HG03060 (cell line): ENCODE data around the gene SLC26A1.
"Not testable (repeated sequence)": the region's sequence is repeated elsewhere in the genome, so short reads cannot be mapped to it uniquely, and the experiment has no call there.

Experiments used
- ATAC-seq: cut with Tn5 transposase; IDR thresholded peaks from one replicate; pipeline ENCODE4 v1.9.1; 2021; ENCODE audit warnings: low read depth, moderate number of reproducible peaks; ENCODE audit not compliant: unreplicated experiment

Gene SLC26A1

DNA sequence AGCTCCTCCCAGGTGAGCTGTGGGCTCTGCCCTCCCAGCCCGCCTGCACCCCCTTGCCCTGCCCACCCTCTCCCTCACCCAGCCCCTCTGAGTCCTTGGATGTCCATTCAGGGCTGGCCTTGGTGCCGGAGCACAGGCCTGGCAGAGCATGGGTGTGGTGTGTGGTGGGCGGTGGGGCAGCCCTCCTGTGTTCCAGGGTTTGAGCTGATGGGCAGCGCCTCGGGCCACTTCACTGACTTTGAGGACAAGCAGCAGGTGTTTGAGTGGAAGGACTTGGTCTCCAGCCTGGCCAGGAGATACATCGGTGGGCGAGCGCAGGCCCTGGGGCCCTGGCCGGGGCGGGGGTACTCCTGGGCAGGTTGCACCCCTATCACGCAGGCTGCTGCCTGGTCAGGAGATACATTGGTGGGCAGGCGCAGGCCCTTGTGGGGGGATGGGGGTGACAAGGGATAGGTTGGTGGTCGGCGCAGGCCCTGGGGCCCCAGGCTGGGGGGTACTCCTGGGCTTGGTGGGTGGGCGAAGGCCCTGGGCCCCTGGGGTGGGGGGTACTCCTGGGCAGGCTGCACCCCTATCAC lies 7.6 kb upstream of the SLC26A1 start:
- ATAC-seq, result no peak

DNA sequence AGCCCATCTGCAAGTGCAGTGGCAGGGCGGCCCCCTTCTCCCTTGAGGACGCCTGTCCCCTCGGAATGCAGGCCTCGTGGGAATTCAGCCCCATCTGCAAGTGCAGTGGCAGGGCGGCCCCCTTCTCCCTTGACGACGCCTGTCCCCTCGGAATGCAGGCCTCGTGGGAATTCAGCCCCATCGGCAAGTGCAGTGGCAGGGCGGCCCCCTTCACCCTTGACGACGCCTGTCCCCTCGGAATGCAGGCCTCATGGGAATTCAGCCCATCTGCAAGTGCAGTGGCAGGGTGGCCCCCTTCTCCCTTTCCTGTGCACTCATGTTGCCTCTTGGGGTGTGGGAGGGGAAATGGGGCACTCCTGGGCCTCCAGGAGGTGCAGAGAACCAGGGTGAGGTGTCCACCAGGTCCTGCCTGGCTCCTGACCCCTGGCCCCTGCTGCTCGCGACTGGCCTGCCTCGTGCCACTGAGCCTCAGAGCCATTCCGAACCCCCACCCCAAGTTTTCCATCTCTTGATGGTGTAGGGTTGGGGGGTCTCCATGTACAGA lies 6.8 kb upstream of the SLC26A1 start:
- ATAC-seq, result no peak

DNA sequence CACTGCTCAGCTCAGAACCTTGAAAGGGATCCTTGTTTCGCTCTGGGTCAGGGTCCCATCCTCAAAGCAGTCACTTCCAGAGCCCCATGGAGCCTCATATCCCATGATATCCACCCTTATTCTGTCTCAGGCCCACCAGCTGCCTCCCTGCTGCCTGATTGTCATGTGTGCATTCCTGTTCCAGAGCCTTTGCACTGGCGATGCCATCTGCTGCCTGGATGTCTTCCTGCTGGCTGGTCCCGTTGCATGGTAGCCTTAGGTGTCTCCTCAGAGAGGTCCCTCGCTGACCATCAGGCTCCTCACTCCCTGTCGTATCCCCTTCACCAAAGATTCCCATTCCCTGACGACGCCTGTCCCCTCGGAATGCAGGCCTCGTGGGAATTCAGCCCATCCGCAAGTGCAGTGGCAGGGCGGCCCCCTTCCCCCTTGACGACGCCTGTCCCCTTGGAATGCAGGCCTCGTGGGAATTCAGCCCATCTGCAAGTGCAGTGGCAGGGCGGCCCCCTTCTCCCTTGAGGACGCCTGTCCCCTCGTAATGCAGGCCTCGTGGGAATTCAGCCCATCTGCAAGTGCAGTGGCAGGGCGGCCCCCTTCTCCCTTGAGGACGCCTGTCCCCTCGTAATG lies 6.1 kb upstream of the SLC26A1 start:
- not testable (repeated sequence) for ATAC-seq

DNA sequence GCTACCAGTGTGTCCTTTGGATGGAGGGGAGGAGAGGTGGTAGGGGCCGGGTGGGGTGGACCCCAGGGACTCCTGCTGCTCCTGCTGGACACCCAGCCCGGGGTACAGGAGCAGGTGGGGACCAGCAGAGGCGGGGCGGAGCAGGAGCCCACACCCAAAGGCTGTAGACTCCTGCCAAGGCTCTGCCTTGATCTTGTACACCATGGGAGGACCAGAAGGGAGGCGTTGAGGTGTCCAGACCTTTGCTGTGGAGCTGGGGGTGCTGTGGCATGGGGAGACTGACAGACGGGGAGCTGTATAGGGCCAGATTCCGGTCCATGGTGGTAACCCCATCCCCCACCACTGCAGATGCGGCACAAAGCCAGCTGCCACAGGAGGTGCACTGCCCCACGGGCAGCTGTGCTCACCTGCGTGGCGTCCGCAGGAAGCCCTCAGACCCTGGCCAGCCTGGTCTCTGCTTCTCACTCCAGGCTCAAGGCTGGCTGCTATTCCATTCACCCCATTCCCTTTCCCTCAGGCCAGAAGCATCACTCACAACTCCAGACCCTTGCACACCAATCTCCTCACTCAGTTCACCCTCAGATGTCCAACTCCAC lies 5.0 kb upstream of the SLC26A1 start:
- no peak for ATAC-seq

DNA sequence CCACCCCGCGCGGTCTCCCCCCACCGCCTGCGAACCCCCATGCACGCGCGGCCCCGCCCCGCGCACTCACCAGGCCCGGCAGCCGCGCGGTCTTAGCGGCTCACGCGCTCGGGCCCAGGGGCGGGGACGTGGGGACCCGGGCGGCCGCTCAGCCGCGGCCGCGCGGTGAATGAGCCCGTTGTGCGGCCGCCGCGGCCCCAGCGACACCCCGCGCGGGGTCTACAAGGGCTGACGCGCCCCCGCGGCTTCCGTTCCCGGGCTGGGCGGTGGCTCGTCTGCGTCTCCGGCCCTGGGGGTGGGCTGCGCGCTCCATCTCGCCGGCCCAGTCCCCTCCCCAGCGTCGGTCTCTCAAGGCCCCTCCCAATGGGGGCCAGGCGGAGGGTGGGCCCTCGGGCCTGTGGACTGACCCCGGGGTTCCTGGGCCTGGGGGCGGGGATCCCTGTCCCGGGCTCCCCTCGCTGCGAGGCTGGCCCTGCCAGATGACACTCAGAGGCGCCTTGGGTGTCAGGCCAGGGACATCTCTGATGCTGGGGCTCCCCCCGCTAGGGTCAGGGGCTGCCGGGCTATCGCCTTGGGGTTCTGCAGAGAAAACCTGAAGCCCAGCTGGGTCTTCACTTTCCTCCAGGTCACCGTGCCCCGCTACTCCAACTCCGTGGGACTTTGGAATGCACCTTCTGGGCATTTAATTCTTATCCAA lies 4.3 kb upstream of the SLC26A1 start:
- ATAC-seq, result no peak

DNA sequence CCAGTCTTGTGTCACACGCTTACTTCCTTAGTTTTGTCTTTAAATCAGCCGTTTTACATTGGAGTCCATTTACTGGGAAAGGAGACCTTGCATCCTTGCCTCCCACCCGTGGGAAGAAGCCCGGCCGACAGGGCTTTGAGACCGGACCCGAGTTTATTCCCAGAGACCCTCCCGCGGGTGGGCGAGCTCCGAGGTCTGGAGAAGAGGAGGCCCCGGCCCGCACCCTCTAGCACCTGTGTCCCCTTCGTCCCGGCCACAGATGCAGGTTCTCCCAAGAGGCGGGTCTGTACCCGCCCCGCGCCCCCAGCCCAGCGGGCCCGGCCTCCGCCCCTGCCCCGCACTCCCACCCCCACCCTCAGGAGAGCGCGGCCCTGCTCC lies 3.8 kb upstream of the SLC26A1 start:
- no peak for ATAC-seq

DNA sequence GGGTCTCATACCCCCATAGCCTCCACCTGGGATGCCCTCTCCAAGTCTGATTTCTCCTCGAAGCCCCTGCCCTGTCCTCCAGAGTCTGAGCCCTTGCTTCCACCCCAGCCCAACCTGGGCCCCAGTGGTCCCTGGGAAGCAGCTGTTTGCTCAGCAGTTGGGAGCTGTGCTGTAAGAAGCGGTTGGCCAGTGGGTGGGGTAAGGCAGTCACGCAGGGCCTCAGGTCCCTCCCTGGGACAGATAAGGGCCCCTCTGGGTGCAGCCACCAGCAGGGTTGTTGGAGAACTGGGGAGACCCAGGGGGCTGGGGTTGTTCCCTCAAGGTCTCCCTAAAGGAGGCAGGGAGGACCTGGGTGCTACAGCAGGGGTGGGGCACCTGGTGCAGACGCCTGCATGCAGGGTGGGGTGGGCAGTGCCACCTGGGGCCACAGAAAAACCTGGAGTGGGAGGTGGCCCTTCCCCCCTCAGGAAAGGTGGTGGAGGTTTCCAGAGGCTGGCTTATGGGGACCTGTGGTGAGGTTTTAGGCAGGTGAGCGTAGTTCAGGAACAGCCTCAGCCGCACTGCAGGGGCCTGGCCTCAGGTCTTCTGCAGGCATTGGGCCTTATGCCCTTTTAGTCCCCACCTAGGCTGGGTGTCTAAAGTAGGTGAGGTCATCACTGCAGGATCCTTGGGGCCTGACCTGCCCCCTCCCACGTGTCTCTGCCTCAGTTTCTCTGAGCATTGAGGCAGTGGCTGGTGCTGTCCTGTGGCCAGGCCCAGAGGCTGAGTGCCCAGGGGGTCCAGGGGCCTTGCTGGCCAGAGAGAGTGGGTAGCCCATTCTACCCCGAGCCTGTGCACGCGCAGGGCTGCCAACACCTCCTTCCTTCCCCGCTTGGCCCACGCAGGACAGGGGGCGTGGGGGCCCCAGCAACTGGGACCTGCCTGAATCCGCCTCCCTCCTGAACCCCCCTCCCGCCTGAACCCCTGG lies 3.1 kb upstream of the SLC26A1 start:
- no peak for ATAC-seq

DNA sequence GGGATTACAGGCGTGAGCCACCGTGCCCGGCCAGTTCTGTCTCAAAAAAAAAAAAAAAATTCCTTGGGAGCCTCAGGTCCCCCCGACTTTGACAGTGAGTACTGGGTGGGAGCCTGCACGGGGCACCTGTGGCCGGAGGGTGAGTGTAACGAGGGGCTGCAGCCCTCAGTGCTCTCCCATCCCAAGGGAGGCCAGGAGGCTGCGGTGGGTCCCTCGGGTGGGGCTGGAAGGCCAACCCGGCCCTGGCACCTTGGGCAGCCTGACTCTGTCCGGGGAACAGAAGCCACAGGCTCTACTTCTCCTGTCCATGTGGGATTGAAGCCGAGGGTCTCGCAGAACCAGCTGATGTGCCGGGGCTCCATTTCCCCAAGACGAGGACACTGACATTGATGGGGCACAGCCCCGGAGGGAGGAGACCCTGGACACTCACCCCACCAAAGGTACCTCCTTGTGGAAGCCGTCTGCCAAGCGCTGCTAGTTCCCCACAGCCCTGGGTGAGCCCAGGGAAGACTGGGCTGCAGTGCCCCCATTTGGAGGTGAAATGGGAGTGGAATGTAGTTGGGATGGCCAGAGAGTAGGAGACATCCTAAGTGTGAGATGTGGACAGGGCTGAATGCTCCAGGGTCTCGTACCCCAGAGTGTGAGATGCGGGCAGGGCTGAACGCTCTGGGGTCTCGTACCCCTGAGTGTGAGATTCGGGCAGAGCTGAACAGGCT lies 2.3 kb upstream of the SLC26A1 start:
- no peak for ATAC-seq

DNA sequence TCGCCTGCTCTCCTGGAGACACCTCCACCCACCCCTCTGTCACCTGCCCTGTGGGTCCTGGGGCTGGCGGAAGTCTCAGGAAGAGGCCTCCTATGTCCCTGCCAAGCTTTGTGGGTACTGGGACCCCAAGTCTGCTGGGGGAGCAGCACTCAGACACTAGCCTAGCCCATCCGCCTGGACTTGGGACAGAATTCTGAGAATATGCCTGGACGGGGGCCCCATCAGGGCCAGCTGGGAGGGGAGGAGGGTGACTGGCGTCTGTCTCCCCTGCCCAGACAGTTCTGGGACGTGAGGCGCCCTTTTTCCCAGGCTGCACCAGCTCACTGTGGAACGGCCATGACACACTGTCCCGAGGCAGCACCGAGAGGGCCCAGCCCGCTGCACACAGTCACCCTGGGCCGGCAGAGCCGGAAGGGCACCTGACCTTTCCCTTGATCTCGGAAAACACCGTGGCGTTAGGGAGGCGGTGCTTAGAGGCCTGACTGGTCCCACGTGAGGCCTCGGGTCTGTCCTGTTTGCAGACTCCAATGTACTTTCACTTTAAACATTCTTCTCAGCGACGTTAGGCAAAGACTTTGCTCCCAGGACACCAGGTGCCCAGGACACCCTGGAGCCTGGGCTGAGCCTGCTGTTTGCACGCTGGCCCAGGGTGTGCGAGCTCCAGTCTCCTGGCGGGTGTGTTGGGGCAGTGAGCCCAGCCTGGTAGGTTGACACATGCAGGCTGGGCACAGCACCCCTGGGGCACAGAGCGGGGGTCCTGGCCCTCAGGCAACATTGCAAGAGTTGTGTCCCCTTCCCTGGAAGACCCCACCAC lies 700 bp downstream of the SLC26A1 start:
- ATAC-seq, result no peak

DNA sequence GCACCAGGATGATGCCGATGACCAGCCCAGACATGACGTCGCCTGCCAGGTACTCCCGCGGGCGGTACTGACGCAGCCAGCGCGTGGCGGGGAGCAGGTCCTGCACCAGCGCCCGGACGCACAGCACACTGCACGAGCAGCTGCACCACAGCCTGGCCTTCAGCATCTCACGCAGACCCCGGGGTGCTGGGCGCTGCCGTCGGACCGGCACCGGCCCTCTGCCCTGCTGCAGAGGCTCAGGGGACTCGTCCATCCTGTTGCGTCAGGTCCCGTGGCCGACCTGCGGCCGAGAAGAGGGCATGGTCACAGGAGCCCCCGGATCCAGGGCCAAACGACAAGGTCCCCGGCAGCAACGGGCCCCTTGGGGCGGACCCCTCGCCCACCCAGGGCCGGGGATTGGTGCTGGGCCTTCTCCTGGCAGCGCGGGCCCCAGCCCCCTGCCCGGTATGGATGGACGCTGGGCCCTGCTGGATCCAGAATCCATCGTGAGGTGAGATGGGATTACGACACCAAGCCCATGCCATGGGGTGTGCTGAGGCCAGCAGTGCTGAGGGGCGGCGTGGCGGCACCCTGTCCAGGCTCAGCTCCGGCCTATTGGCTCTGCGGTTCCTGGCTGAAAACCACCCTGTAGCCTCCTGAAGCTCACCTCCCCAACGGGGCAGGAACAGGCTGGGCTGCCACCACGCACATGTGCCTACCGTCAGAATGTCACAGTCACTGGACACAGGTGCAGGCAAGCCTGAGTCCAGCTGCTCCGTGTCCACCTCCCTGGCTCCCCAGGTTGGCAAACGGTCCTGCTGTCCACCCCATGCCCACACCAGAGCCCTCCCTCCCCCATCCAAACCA lies 1.5 kb downstream of the SLC26A1 start:
- no peak for ATAC-seq

DNA sequence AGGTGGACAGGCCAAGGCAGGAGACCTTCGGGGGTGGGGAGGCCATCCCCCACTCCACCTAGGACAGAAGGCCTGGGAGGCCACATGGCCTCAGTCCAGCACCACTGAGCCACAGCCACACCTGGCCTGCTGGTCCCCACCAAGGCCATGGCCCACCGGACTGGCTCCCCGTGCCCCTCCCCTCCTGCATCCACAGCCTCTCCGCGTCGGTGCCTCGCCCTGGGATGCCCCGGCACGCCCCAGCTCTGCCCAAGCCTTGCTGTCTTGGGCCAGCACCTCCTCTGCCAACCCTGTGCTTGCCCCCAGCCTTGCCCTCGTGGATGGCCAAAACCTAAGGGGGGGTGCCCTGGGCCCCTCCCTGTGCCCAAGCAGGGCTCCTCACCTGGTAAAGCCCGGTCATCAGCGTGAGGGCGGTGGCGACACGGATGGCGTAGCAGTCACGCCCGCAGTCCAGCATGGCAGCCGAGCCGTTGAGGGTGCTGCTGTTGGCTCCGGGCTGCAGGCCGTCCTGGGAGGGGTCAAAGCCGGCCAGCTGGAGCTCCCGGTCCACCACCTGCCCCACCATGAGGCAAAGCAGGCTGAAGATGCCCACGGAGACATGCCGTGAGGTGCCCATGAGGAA lies 2.3 kb downstream of the SLC26A1 start:
- no peak for ATAC-seq

DNA sequence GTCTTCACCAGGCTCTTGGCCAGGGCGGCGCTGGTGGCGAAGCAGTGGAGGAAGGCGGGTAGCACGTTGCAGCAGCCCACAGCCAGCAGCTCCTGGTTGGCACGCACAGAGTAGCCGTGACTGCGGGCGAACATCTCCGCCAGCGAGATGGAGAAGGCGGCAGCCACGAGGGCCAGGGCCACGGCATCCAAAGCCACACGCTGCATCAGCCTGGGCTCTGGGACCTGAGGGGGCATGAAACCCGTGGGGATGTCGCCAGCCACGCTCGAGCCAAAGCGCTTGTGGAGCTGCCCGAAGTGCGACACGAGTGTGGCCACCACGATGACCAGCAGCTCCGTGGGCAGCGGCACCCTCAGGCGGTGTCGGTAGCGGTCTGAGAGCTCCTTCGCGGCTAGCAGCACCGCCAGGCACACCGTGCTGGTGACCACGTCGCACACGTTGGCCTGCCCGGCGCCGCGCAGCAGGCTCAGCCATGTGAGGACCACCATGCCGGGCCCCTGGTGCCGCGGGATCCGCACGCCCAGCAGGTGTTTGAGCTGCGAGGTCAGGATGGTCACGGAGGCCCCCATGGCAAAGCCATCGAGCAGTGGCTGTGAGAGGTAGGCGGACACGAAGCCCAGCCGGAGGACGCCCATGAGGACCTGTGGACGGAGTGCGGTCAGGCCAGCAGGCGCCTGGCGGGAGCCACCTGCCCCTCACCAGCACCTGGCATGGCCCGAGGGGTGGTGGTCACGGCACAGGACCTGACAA lies 3.3 kb downstream of the SLC26A1 start:
- no peak for ATAC-seq

DNA sequence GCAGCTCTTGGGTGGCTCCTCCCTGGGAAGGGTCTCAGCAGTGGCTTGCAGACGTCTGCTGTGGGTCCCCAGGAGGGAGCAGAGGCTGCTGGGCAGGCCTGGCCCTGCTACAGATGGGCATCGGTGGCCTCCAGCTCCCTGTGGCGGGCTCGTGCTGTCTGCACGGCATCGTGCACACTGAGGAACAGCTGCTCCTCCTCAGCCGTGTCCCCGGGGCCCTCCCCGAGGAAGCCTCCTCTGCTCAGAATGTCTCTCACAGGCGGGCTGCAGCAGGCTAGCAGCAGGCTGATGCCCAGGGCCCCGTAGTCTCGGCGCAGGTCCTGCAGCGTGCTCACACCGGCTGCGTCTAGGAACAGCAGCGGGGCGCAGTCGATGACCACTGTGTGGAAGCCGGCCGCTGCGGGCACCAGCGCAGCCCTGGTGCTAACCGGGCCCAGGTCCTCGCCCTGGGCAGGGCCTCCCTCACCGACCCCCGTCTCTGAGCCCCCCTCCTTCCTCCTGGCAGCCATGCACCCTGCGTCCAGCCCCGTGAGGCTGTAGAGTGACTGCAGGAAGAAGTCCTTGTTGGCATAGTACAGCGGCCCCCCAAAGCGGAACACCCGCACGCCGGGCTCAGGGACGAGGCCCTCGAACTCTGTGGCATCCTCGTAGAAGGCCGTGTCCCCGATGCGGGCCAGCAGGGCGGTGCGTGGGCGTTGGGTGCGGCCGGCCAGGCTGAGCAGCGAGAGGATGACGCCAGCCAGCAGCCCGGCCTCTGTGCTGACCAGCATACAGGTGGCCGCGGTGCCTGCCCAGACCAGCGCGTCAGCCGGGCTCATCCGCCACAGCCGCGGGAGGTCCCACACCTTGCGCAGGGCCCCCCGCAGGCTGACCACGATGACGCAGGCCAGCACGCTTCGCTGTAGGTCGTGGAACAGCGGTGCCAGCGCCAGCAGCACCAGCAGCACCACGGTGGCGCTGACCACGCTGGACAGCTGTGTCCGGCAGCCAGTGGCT lies 4.2 kb downstream of the SLC26A1 start:
- ATAC-seq, result no peak

DNA sequence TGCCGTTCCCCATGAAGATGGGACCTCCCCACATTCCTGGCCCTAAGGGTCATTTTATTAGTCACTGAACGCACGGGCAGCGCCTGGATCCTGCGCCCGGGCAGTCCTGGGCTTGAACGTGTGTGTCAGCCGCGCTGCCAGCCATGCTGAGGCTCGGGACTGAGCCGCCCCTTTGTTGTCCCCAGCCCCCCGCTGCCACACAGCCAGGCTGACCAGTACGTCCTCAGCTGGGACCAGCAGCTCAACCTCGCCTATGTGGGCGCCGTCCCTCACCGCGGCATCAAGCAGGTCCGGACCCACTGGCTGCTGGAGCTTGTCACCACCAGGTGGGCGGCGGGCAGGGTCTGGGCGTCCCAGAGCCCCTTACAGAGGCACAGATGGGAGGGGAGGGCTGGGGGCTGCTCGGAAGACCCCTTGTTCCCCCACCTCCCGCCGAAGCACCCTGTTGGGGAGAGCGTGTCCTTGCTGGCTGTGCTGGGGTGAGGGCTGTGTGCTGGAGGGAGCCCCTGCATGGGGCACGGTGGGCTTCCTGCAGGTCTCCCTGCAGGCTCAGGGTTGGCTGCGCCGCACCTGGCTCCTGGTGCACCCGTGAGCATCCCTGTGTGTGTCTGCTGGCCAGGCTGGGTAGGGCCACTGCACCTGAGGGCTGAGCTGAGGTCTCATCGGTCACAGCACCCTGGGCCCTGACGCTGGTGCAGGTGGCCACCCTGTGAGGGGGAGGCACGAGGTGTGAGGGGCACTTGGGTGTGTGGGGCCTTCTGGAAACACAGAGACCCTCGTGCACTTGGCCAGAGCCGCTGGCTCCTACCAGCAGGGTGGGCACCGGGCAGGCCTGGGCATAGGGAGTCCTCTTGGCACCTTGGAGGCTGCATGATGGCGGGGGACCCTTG lies 5.3 kb downstream of the SLC26A1 start:
- ATAC-seq, result no peak
